ENCODE measurements around the gene ARHGEF40.

- TF ChIP-seq CTCF (IDR thresholded peaks at IDR 0.05) (no peak), POLR2A (IDR thresholded peaks at IDR 0.05) (no peak), POLR2AphosphoS5 (IDR thresholded peaks at IDR 0.05) (no peak), EP300 (IDR thresholded peaks at IDR 0.05) (no peak)
These were observed 18.6 kb downstream of the ARHGEF40 start for GRCh38 chr14:21088687-21089086.
